Stimulated activated naive B cell treated with anti-CD40 and anti-IgM and Interleukin-4, amounts not matched to agents 10 μg/mL and 1 μg/mL and 100 μg/mL, for 72 hours (primary cell): ENCODE results near the gene NT5M.

Experiments used
- ATAC-seq, 2 donors: fragments of 150-1000 bp; cut with Tn5 transposase; replicated peaks; 2 replicates each; pipeline ENCODE4 v1.10.0; 2021; ENCODE audit warnings: moderate library complexity in 1 of 2
- DNase-seq: peaks from one replicate; pipeline ENCODE4 v3.0.0; 2021
- H3K27ac Mint-ChIP-seq: one replicate; pipeline ENCODE4 v1.8.0; 2022; ENCODE audit warnings: mild to moderate bottlenecking, mixed read lengths
- H3K27me3 Mint-ChIP-seq, 2 donors: one replicate each; pipeline ENCODE4 v1.8.0; 2022; ENCODE audit warnings: mixed read lengths in 2 of 2
- H3K36me3 Mint-ChIP-seq, 2 donors: one replicate each; pipeline ENCODE4 v1.8.0; 2022; ENCODE audit warnings: mixed read lengths in 2 of 2, mild to moderate bottlenecking in 1 of 2
- H3K4me1 Mint-ChIP-seq, 2 donors: one replicate each; pipeline ENCODE4 v1.8.0; 2022; ENCODE audit warnings: mixed read lengths in 2 of 2, mild to moderate bottlenecking in 1 of 2
- H3K4me3 Mint-ChIP-seq, 2 donors: one replicate each; pipeline ENCODE4 v1.8.0; 2022; ENCODE audit warnings: mild to moderate bottlenecking in 2 of 2, mixed read lengths in 2 of 2, moderate library complexity in 1 of 2
- H3K9me3 Mint-ChIP-seq, 2 donors: one replicate each; pipeline ENCODE4 v1.8.0; 2022; ENCODE audit warnings: mixed read lengths in 2 of 2, mild to moderate bottlenecking in 1 of 2

NT5M gene

GRCh38 chr17:17343896-17344506 is 40.8 kb downstream of the NT5M start:
- H3K9me3 Mint-ChIP-seq, result no peaks in the 10 kb centered on the region
- no peaks in the 10 kb centered on the region for H3K27me3 Mint-ChIP-seq
- no peaks in the 10 kb centered on the region for H3K36me3 Mint-ChIP-seq
- H3K4me3 Mint-ChIP-seq, result no peak overlapping the region
- DNase-seq (no peak), ATAC-seq (no peak)
- no peak overlapping the region for H3K27ac Mint-ChIP-seq
- no peaks in the 10 kb centered on the region for H3K4me1 Mint-ChIP-seq

GRCh38 chr17:17344507-17345293 is 41.5 kb downstream of the NT5M start:
- Mint-ChIP-seq H3K9me3 (no peaks in the 10 kb centered on the region), H3K27ac (no peak overlapping the region), H3K4me3 (no peak overlapping the region), H3K27me3 (no peaks in the 10 kb centered on the region), H3K4me1 (no peaks in the 10 kb centered on the region), H3K36me3 (no peaks in the 10 kb centered on the region)
- ATAC-seq (no peak), DNase-seq (no peak)

GRCh38 chr17:17345294-17345597 is 42.1 kb downstream of the NT5M start:
- DNase-seq, result no peak
- Mint-ChIP-seq H3K27me3 (no peaks in the 10 kb centered on the region), H3K4me1 (no peaks in the 10 kb centered on the region), H3K36me3 (no peaks in the 10 kb centered on the region), H3K9me3 (no peaks in the 10 kb centered on the region), H3K4me3 (no peak overlapping the region), H3K27ac (no peak overlapping the region)
- no peak for ATAC-seq

GRCh38 chr17:17345686-17346427 is 42.7 kb downstream of the NT5M start:
- no peaks in the 10 kb centered on the region for H3K9me3 Mint-ChIP-seq
- DNase-seq, result no peak
- H3K27me3 Mint-ChIP-seq, result no peaks in the 10 kb centered on the region
- H3K4me3 Mint-ChIP-seq, result no peak overlapping the region
- no peak for ATAC-seq
- H3K27ac Mint-ChIP-seq, result no peak overlapping the region
- no peaks in the 10 kb centered on the region for H3K4me1 Mint-ChIP-seq
- no peaks in the 10 kb centered on the region for H3K36me3 Mint-ChIP-seq

GRCh38 chr17:17346428-17347233 is 43.5 kb downstream of the NT5M start:
- Mint-ChIP-seq H3K36me3 (no peaks in the 10 kb centered on the region), H3K27ac (no peak overlapping the region), H3K27me3 (no peaks in the 10 kb centered on the region), H3K4me3 (no peak overlapping the region), H3K9me3 (no peaks in the 10 kb centered on the region), H3K4me1 (no peaks in the 10 kb centered on the region)
- no peak for ATAC-seq
- no peak for DNase-seq

- Mint-ChIP-seq H3K4me3 (no peak overlapping the region), H3K36me3 (no peaks in the 10 kb centered on the region), H3K27me3 (no peaks in the 10 kb centered on the region), H3K4me1 (no peaks in the 10 kb centered on the region), H3K27ac (no peak overlapping the region), H3K9me3 (no peaks in the 10 kb centered on the region)
- DNase-seq (no peak), ATAC-seq (no peak)
These were observed 44.2 kb downstream of the NT5M start for GRCh38 chr17:17347234-17347955.

GRCh38 chr17:17347956-17348871 is 45.0 kb downstream of the NT5M start:
- Mint-ChIP-seq H3K4me1 (no peaks in the 10 kb centered on the region), H3K4me3 (no peak overlapping the region), H3K9me3 (no peaks in the 10 kb centered on the region), H3K27ac (no peak overlapping the region), H3K27me3 (no peaks in the 10 kb centered on the region), H3K36me3 (no peaks in the 10 kb centered on the region)
- ATAC-seq (no peak), DNase-seq (no peak)

GRCh38 chr17:17348872-17349723 is 45.9 kb downstream of the NT5M start:
- no peak for DNase-seq
- Mint-ChIP-seq H3K4me3 (no peak overlapping the region), H3K36me3 (no peaks in the 10 kb centered on the region), H3K4me1 (no peaks in the 10 kb centered on the region), H3K27me3 (no peaks in the 10 kb centered on the region), H3K9me3 (no peaks in the 10 kb centered on the region), H3K27ac (no peak overlapping the region)
- ATAC-seq, result no peak

- DNase-seq, result no peak
These were observed 46.5 kb downstream of the NT5M start for GRCh38 chr17:17349724-17350106.

GRCh38 chr17:17350491-17351355 is 47.5 kb downstream of the NT5M start:
- peaks cover 4 to 6% of the 10 kb centered on the region in 2 donors for H3K4me1 Mint-ChIP-seq
- no peaks in the 10 kb centered on the region for H3K9me3 Mint-ChIP-seq
- ATAC-seq, result no peak

More at GRCh38 chr17:17349724-17350106, 46.5 kb downstream of the NT5M start:
- no peak for ATAC-seq
- Mint-ChIP-seq H3K36me3 (no peaks in the 10 kb centered on the region), H3K4me3 (no peak overlapping the region), H3K9me3 (no peaks in the 10 kb centered on the region), H3K27me3 (no peaks in the 10 kb centered on the region), H3K4me1 (peaks cover 0 to 2% of the 10 kb centered on the region in 2 donors), H3K27ac (no peak overlapping the region)

GRCh38 chr17:17351356-17351891 is 48.3 kb downstream of the NT5M start:
- Mint-ChIP-seq H3K4me3 (no peak overlapping the region), H3K4me1 (peaks cover 4 to 6% of the 10 kb centered on the region in 2 donors), H3K36me3 (no peaks in the 10 kb centered on the region), H3K27ac (no peak overlapping the region), H3K9me3 (no peaks in the 10 kb centered on the region), H3K27me3 (no peaks in the 10 kb centered on the region)
- DNase-seq (no peak), ATAC-seq (no peak)

More at GRCh38 chr17:17350491-17351355, 47.5 kb downstream of the NT5M start:
- no peak for DNase-seq
- Mint-ChIP-seq H3K4me3 (no peak overlapping the region), H3K36me3 (no peaks in the 10 kb centered on the region), H3K27me3 (no peaks in the 10 kb centered on the region), H3K27ac (no peak overlapping the region)
